CD14-positive monocyte (primary cell): Measurements from ENCODE around the gene LGALS4. TPM values are rescaled to one million over a fixed set of nuclear protein-coding genes. Genes with fewer than 3 reads are reported as not detected.
"Not testable (repeated sequence)": the region's sequence is repeated elsewhere in the genome, so short reads cannot be mapped to it uniquely, and the experiment has no call there.

ENCODE experiments used
- DNase-seq, 3 donors: peaks; one replicate each; pipeline ENCODE4 v3.0.0-alpha.2; 2011 to 2022
- H2AFZ ChIP-seq: 2 replicates; pipeline ENCODE4 v1.6.0; 2012; ENCODE audit warnings: mild to moderate bottlenecking, low read depth, low read length, inconsistent platforms; ENCODE audit not compliant: insufficient read depth, poor library complexity, severe bottlenecking
- H3K27ac ChIP-seq, 2 donors: 1 replicate in 1 of 2; 2 replicates in 1 of 2; pipeline ENCODE4 v1.5.1; 2012 to 2013; ENCODE audit warnings: low read length in 2 of 2, control low read depth in 1 of 2, inconsistent platforms in 1 of 2, low read depth in 1 of 2, mild to moderate bottlenecking in 1 of 2
- H3K27me3 ChIP-seq, 2 donors: one replicate each; pipeline versions ENCODE4 v1.6.0 to v1.6.1; 2011 to 2013; ENCODE audit warnings: low read length in 2 of 2; ENCODE audit not compliant: control insufficient read depth in 2 of 2, insufficient read depth in 2 of 2
- H3K36me3 ChIP-seq, 2 donors: replicated peaks in 1 of 2; 1 replicate in 1 of 2; 2 replicates in 1 of 2; pipeline versions ENCODE4 v1.5.1 to v1.6.1; 2012 to 2013; ENCODE audit warnings: low read length in 2 of 2, control low read depth in 1 of 2, inconsistent platforms in 1 of 2, mild to moderate bottlenecking in 1 of 2; ENCODE audit not compliant: insufficient read depth in 2 of 2, control insufficient read depth in 1 of 2
- H3K4me1 ChIP-seq, 2 donors: 1 replicate in 1 of 2; 2 replicates in 1 of 2; pipeline versions ENCODE4 v1.5.1 to v1.6.1; 2012 to 2013; ENCODE audit warnings: low read length in 2 of 2, control low read depth in 1 of 2, inconsistent platforms in 1 of 2, mild to moderate bottlenecking in 1 of 2, moderate library complexity in 1 of 2; ENCODE audit not compliant: insufficient read depth in 2 of 2, control insufficient read depth in 1 of 2
- H3K4me2 ChIP-seq: replicated peaks from 2 replicates; pipeline ENCODE3; 2012; ENCODE audit warnings: low read length, moderate library complexity, mild to moderate bottlenecking; ENCODE audit not compliant: poor library complexity, severe bottlenecking; ENCODE audit errors: extremely low read depth
- H3K4me3 ChIP-seq, 3 experiments: fragments of 200-600 bp in 1 of 3; sonication (generic) in 1 of 3; replicated peaks in 1 of 3; 1 replicate in 2 of 3; 2 replicates in 1 of 3; pipeline ENCODE4 v1.5.1; 2011 to 2013; ENCODE audit warnings: low read length in 3 of 3, mild to moderate bottlenecking in 3 of 3, control low read depth in 2 of 3, low read depth in 2 of 3, inconsistent platforms in 1 of 3, moderate library complexity in 1 of 3
- H3K79me2 ChIP-seq: 2 replicates; pipeline ENCODE4 v1.6.0; 2012; ENCODE audit warnings: mild to moderate bottlenecking, control low read depth, inconsistent platforms, low read length, moderate library complexity; ENCODE audit not compliant: insufficient read depth
- H3K9ac ChIP-seq: 2 replicates; pipeline ENCODE4 v1.6.0; 2017; ENCODE audit warnings: low read length, mild to moderate bottlenecking; ENCODE audit not compliant: insufficient read depth, poor library complexity, severe bottlenecking
- H3K9me3 ChIP-seq, 2 donors: replicated peaks in 1 of 2; 1 replicate in 1 of 2; 2 replicates in 1 of 2; pipeline versions ENCODE4 v1.5.1 to v1.6.1; 2012 to 2013; ENCODE audit warnings: low read length in 2 of 2, control low read depth in 1 of 2; ENCODE audit not compliant: control insufficient read depth in 1 of 2, insufficient read depth in 1 of 2
- H4K20me1 ChIP-seq: 2 replicates; pipeline ENCODE4 v1.6.0; 2012; ENCODE audit warnings: mild to moderate bottlenecking, low read length, control low read depth, moderate library complexity; ENCODE audit not compliant: insufficient read depth
- H3K27ac Mint-ChIP-seq, 7 donors: one replicate each; pipeline ENCODE4 v1.8.0; 2020; ENCODE audit warnings: mild to moderate bottlenecking in 7 of 7, mixed read lengths in 7 of 7, moderate library complexity in 6 of 7, inconsistent platforms in 2 of 7
- H3K27me3 Mint-ChIP-seq, 3 donors: one replicate each; pipeline ENCODE4 v1.8.0; 2021 to 2022; ENCODE audit warnings: low read depth in 3 of 3, mild to moderate bottlenecking in 3 of 3, mixed read lengths in 3 of 3, moderate library complexity in 3 of 3, inconsistent platforms in 1 of 3
- H3K36me3 Mint-ChIP-seq, 2 donors: one replicate each; pipeline ENCODE4 v1.8.0; 2020; ENCODE audit warnings: mixed read lengths in 2 of 2, inconsistent platforms in 1 of 2, mild to moderate bottlenecking in 1 of 2
- H3K4me1 Mint-ChIP-seq: one replicate; pipeline ENCODE4 v1.8.0; 2020; ENCODE audit warnings: mild to moderate bottlenecking, mixed read lengths
- H3K4me3 Mint-ChIP-seq, 2 donors: one replicate each; pipeline ENCODE4 v1.8.0; 2020; ENCODE audit warnings: mild to moderate bottlenecking in 2 of 2, mixed read lengths in 2 of 2, moderate library complexity in 1 of 2
- H3K9me3 Mint-ChIP-seq, 7 donors: one replicate each; pipeline ENCODE4 v1.8.0; 2020 to 2022; ENCODE audit warnings: mixed read lengths in 7 of 7, mild to moderate bottlenecking in 6 of 7, moderate library complexity in 6 of 7, inconsistent platforms in 2 of 7
- WGBS: methylation state at CpG from one replicate; pipeline ENCODE4 v1.1.5; 2013; ENCODE audit warnings: missing lambda C conversion rate; ENCODE audit not compliant: insufficient coverage; 5-methylcytosine and 5-hydroxymethylcytosine counted together
- intact Hi-C, 2 donors: fragments of 100-400 bp; cut with micrococcal nuclease; formaldehyde crosslinking; loops; one replicate each; pipeline versions ENCODE4 v1.15.0 to v1.15.1; 2023
- polyA plus RNA-seq, 3 donors: library from polyadenylated mRNA; depleted of rRNA in 1 of 3; unstranded in 2 of 3; stranded (reverse) in 1 of 3; fragments of 300-500 nt in 2 of 3; fragments of >200 nt in 1 of 3; fragmentation: Illumina TruSeq in 2 of 3; gene quantifications; 1 replicate in 2 of 3; 2 replicates in 1 of 3; pipeline ENCODE4 v1.2.3, GENCODE V29; 2012 to 2021
- TF ChIP-seq, protein P1 (sequence below): fragments of 200-600 bp; IDR thresholded peaks from one replicate; pipeline ENCODE4 v1.8.0; 2022; ENCODE audit warnings: antibody characterized with exemption, mild to moderate bottlenecking

LGALS4 gene
- polyA plus RNA-seq, 3 donors, result 1.7 TPM; not detected in 2

DNA sequence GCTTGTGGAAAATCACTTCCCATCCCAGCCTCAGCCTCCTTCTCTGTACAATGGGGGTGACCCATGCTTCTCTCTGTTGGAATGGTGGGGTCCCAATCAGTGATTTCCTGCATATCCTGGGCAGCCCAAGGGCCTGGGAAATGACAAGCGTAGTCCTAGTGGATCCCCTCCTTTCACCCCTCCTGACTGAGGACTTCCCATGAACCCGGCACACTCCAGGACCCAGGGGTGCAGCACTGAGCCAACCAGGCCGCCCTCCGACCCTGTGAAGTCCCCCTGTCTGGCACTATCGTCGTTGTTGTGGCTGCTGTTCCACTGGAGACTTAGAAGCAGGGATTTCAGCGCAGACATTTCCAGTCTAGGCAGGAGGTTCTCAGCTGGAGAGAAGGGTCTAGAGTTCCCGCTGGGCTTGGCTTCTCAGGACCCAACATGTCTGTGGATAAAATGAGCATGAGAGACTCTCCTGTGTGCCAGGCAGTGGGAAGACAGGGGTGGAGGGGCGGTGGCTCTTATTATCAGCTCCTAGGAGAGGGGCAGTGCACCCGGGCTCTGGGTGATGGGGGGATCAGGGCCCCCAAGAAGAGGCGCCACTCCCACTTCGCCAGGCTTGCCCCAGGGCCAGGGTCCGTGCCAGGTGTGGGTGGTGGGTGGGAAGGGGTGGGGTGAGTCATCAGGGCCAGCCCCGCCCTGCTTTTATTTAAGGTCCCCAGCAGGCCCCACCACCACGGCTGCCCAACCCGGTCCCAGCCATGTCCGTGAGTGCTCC, 24.1 kb downstream of the LGALS4 start, which contains the start of gene LGALS7B:
Gene LGALS7B, plus strand, starts transcription at position 723 of the 766 bp plus-strand sequence. Its CDS starts 27 bp downstream, at position 750.
- H3K27ac ChIP-seq, result no peak within 1 kb of the TSS
- H3K9me3 ChIP-seq, result no peaks in the 10 kb centered on the region
- no peak within 1 kb of the TSS for H2AFZ ChIP-seq
- H3K4me1 Mint-ChIP-seq, result peaks cover 7% of the 10 kb centered on the region
- no peak within 1 kb of the TSS for H3K9ac ChIP-seq
- intact Hi-C loops, result loop anchor here in 1 of 2 donors (2.0 kb wide), 1 partner anchor 20 kb away; no protein-coding TSS in a partner anchor
- DNase-seq, result no peak
- H3K9me3 Mint-ChIP-seq, result no peaks in the 10 kb centered on the region
- 95% methylated on average over 8 of the region's 17 CpGs for WGBS
- no peak within 1 kb of the TSS for H3K4me2 ChIP-seq
- H3K4me1 ChIP-seq, result peaks cover 9% of the 10 kb centered on the region in 2 donors
- H3K27me3 ChIP-seq, result no peaks in the 10 kb centered on the region
- no peak within 1 kb of the TSS for H3K27ac Mint-ChIP-seq
- H3K79me2 ChIP-seq, result no peaks in the 10 kb centered on the region
- TF ChIP-seq, protein P1, sequence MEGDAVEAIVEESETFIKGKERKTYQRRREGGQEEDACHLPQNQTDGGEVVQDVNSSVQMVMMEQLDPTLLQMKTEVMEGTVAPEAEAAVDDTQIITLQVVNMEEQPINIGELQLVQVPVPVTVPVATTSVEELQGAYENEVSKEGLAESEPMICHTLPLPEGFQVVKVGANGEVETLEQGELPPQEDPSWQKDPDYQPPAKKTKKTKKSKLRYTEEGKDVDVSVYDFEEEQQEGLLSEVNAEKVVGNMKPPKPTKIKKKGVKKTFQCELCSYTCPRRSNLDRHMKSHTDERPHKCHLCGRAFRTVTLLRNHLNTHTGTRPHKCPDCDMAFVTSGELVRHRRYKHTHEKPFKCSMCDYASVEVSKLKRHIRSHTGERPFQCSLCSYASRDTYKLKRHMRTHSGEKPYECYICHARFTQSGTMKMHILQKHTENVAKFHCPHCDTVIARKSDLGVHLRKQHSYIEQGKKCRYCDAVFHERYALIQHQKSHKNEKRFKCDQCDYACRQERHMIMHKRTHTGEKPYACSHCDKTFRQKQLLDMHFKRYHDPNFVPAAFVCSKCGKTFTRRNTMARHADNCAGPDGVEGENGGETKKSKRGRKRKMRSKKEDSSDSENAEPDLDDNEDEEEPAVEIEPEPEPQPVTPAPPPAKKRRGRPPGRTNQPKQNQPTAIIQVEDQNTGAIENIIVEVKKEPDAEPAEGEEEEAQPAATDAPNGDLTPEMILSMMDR, result no peak
- H3K36me3 ChIP-seq, result no peaks in the 10 kb centered on the region
- peaks cover 0 to 3% (median 0%) of the 10 kb centered on the region in 3 donors for H3K27me3 Mint-ChIP-seq
- H3K36me3 Mint-ChIP-seq, result no peaks in the 10 kb centered on the region
- H4K20me1 ChIP-seq, result no peaks in the 10 kb centered on the region
- no peak within 1 kb of the TSS for H3K4me3 Mint-ChIP-seq
- H3K4me3 ChIP-seq, result no peak within 1 kb of the TSS

DNA sequence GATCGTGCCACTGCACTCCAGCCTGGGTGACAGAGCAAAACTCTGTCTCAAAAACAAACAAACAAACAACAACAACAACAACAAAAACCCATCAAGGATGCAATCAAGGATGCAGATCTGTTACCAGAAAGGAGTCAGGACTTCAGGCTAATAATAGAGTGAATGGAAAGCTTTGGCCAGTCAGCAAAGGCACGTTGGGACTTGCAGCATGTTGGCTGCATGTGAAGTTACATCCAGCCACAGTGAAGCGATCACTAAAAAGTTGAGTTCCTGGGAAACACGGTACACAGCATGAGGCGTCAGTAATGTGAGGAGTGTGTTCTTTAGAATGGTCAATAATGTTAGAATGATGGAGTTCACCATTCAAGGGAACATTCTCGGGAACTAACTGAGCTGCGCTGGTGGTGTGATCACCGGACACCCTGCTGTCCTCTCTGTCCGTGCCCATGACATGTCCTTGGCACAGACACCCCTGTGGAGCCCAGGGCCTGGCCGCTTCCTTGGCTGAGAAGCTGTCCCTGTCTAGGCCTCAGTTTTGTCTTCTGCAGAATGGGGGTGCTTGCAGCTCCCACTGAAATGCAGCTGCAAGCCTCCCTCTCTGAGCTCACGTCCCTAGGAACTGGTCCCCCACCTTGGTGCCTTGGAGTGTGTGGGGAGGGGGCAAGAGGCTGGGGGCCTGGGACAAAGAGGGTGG, 26.0 kb downstream of the LGALS4 start:
- H2AFZ ChIP-seq, result no peak overlapping the region
- H3K4me1 ChIP-seq, result no peaks in the 10 kb centered on the region
- H3K36me3 ChIP-seq, result no peaks in the 10 kb centered on the region
- Mint-ChIP-seq H3K27me3 (peaks cover 0 to 4% (median 3%) of the 10 kb centered on the region in 3 donors), H3K27ac (no peak overlapping the region), H3K36me3 (no peaks in the 10 kb centered on the region), H3K9me3 (no peaks in the 10 kb centered on the region), H3K4me3 (no peak overlapping the region), H3K4me1 (no peaks in the 10 kb centered on the region)
- H3K79me2 ChIP-seq, result no peaks in the 10 kb centered on the region
- no peak overlapping the region for H3K4me2 ChIP-seq
- H3K9ac ChIP-seq, result no peak overlapping the region
- H3K27me3 ChIP-seq, result no peaks in the 10 kb centered on the region
- H4K20me1 ChIP-seq, result no peaks in the 10 kb centered on the region
- intact Hi-C loops, result no loop called here
- no peaks in the 10 kb centered on the region for H3K9me3 ChIP-seq
- H3K27ac ChIP-seq, result no peak overlapping the region
- WGBS, result 91% methylated on average over 10 of the region's 11 CpGs
- DNase-seq, result no peak
- TF ChIP-seq, protein P1, result no peak
- no peak overlapping the region for H3K4me3 ChIP-seq

DNA sequence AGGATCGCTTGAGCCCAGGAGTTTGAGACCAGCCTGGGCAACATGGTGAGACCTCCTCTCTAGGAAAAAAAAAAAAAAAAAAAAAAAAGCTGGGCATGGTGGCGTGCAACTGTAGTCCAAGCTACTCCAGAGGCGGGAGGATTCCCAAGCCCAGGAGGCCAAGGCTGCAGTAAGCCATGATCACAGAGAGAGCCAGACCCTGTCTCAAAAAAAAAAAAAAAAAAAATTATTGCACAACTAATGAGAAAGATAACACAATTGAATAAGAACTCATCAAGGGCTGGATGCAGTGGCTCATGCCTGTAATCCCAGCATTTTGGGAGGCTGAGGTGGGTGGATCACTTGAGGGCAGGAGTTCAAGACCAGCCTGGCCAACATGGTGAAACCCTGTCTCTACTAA, 26.7 kb downstream of the LGALS4 start:
- H3K9me3 ChIP-seq, H3K27ac Mint-ChIP-seq, H3K4me3 ChIP-seq, H3K36me3 ChIP-seq, H3K9ac ChIP-seq, H3K79me2 ChIP-seq, DNase-seq, H3K36me3 Mint-ChIP-seq, H3K27me3 ChIP-seq, H3K9me3 Mint-ChIP-seq, H4K20me1 ChIP-seq, H3K4me2 ChIP-seq, H3K27ac ChIP-seq, H2AFZ ChIP-seq, H3K4me1 ChIP-seq, intact Hi-C loops, H3K27me3 Mint-ChIP-seq, H3K4me3 Mint-ChIP-seq, H3K4me1 Mint-ChIP-seq: not testable (repeated sequence)
- WGBS, result 100% methylated on average over 1 of the region's 3 CpGs
